Activated B cell treated with CpG ODN at 0.5 μM for 24 hours (primary cell): ENCODE results near the gene MIEN1. TPM values are rescaled to one million over a fixed set of nuclear protein-coding genes. Genes with fewer than 3 reads are reported as not detected.

Experiments used
- ATAC-seq: fragments of 200-7000 bp; cut with Tn5 transposase; one replicate; pipeline ENCODE4 v1.10.0; 2021; ENCODE audit warnings: low read depth, mild to moderate bottlenecking, moderate library complexity
- CTCF ChIA-PET: fragments of 350-600 bp; sonication (Branson Sonifier 250); formaldehyde crosslinking; loops from one replicate; lab custom pipeline; 2021; ENCODE audit warnings: antibody characterized with exemption; lab: Charles Lee
- POLR2A ChIA-PET: fragments of 350-600 bp; sonication (Branson Sonifier 250); formaldehyde crosslinking; loops from one replicate; lab custom pipeline; 2021; ENCODE audit warnings: antibody characterized with exemption; lab: Charles Lee
- DNase-seq: peaks from one replicate; pipeline ENCODE4 v3.0.0; 2022
- H3K27ac Mint-ChIP-seq: one replicate; pipeline ENCODE4 v1.8.0; 2020; ENCODE audit warnings: mixed read lengths
- H3K27me3 Mint-ChIP-seq: one replicate; pipeline ENCODE4 v1.8.0; 2021; ENCODE audit warnings: mixed read lengths
- H3K36me3 Mint-ChIP-seq: one replicate; pipeline ENCODE4 v1.8.0; 2021; ENCODE audit warnings: low read depth, mixed read lengths
- H3K4me1 Mint-ChIP-seq: one replicate; pipeline ENCODE4 v1.8.0; 2021; ENCODE audit warnings: mixed read lengths
- H3K4me3 Mint-ChIP-seq: one replicate; pipeline ENCODE4 v1.8.0; 2020; ENCODE audit warnings: mild to moderate bottlenecking, mixed read lengths
- H3K9me3 Mint-ChIP-seq: one replicate; pipeline ENCODE4 v1.8.0; 2020; ENCODE audit warnings: mixed read lengths
- CTCF ChIP-seq: fragments of 200-600 bp; IDR thresholded peaks from one replicate; pipeline ENCODE4 v1.8.0; 2022; ENCODE audit warnings: antibody characterized with exemption, mild to moderate bottlenecking
- intact Hi-C: fragments of 100-400 bp; cut with micrococcal nuclease; formaldehyde crosslinking; loops from one replicate; pipeline ENCODE4 v1.15.1; 2024
- total RNA-seq: library from RNA; stranded (reverse); gene quantifications from 2 replicates; pipeline ENCODE4 v1.2.3, GENCODE V29; 2022

Gene MIEN1
- total RNA-seq, 1 donor from 2014 or later: 42.2 TPM

GRCh38 chr17:39740357-39741111 is 10.2 kb upstream of the MIEN1 start:
- intact Hi-C loops: no loop called here
- Mint-ChIP-seq H3K4me3 (no peak overlapping the region), H3K27me3 (peaks cover 25% of the 10 kb centered on the region), H3K9me3 (no peaks in the 10 kb centered on the region), H3K27ac (no peak overlapping the region), H3K36me3 (no peaks in the 10 kb centered on the region), H3K4me1 (peaks cover 26% of the 10 kb centered on the region)
- ATAC-seq: no peak
- ChIA-PET CTCF (no interaction called here), POLR2A (interaction anchor here (1.2 kb wide), 1 partner anchor 12 kb away, joined by 4 read pairs; no protein-coding TSS in a partner anchor)
- no peak for TF ChIP-seq CTCF
- no peak for DNase-seq

GRCh38 chr17:39739885-39740356 is 9.6 kb upstream of the MIEN1 start:
- DNase-seq (no peak), ATAC-seq (no peak)
- intact Hi-C loops: loop anchor here (2.0 kb wide), 1 partner anchor 13 kb away; no protein-coding TSS in a partner anchor
- Mint-ChIP-seq H3K36me3 (no peaks in the 10 kb centered on the region), H3K9me3 (no peaks in the 10 kb centered on the region), H3K27me3 (peaks cover 25% of the 10 kb centered on the region), H3K4me3 (no peak overlapping the region), H3K27ac (no peak overlapping the region), H3K4me1 (peaks cover 26% of the 10 kb centered on the region)
- ChIA-PET CTCF (no interaction called here), POLR2A (interaction anchor here (1.2 kb wide), 1 partner anchor 13 kb away, joined by 4 read pairs; no protein-coding TSS in a partner anchor)
- TF ChIP-seq CTCF: no peak

- peaks cover 26% of the 10 kb centered on the region for H3K4me1 Mint-ChIP-seq
- POLR2A ChIA-PET: interaction anchor here (0.6 to 1.2 kb wide), 3 partner anchors 14 to 210 kb away, joined by 3 to 4 read pairs (median 4); no protein-coding TSS in a partner anchor
- H3K4me3 Mint-ChIP-seq: peak overlapping the region; percentile 81
- H3K27me3 Mint-ChIP-seq: peaks cover 25% of the 10 kb centered on the region
- no peak for TF ChIP-seq CTCF
- DNase-seq (no peak), ATAC-seq (peak; percentile 12)
- intact Hi-C loops: loop anchor here (2.0 kb wide), 1 partner anchor 14 kb away; no protein-coding TSS in a partner anchor
- H3K36me3 Mint-ChIP-seq: no peaks in the 10 kb centered on the region
- H3K9me3 Mint-ChIP-seq: no peaks in the 10 kb centered on the region
- no peak overlapping the region for H3K27ac Mint-ChIP-seq
- CTCF ChIA-PET: no interaction called here
Measured at GRCh38 chr17:39738983-39739884, 8.9 kb upstream of the MIEN1 start.

- DNase-seq (no peak), ATAC-seq (peak; percentile 74)
- intact Hi-C loops: loop anchor here (2.0 kb wide), 1 partner anchor 14 kb away; no protein-coding TSS in a partner anchor
- CTCF ChIA-PET: no interaction called here
- Mint-ChIP-seq H3K36me3 (no peaks in the 10 kb centered on the region), H3K4me3 (peak overlapping the region; percentile 81), H3K27ac (no peak overlapping the region), H3K9me3 (no peaks in the 10 kb centered on the region), H3K27me3 (peaks cover 25% of the 10 kb centered on the region), H3K4me1 (peaks cover 26% of the 10 kb centered on the region)
- POLR2A ChIA-PET: interaction anchor here (0.6 kb wide), 1 partner anchor 211 kb away, joined by 4 read pairs; no protein-coding TSS in a partner anchor
- no peak for TF ChIP-seq CTCF
Measured at GRCh38 chr17:39738568-39738901, 8.2 kb upstream of the MIEN1 start.
